Dedifferentiated amniotic fluid mesenchymal stem cell (primary cell): Measurements from ENCODE around the gene ENTREP1.
"Not testable (repeated sequence)": the region's sequence is repeated elsewhere in the genome, so short reads cannot be mapped to it uniquely, and the experiment has no call there.

Experiments
- DNase-seq: peaks from one replicate; pipeline ENCODE4 v3.0.0-alpha.2; 2016; ENCODE audit errors: extremely low spot score

ENTREP1 gene, protein sequence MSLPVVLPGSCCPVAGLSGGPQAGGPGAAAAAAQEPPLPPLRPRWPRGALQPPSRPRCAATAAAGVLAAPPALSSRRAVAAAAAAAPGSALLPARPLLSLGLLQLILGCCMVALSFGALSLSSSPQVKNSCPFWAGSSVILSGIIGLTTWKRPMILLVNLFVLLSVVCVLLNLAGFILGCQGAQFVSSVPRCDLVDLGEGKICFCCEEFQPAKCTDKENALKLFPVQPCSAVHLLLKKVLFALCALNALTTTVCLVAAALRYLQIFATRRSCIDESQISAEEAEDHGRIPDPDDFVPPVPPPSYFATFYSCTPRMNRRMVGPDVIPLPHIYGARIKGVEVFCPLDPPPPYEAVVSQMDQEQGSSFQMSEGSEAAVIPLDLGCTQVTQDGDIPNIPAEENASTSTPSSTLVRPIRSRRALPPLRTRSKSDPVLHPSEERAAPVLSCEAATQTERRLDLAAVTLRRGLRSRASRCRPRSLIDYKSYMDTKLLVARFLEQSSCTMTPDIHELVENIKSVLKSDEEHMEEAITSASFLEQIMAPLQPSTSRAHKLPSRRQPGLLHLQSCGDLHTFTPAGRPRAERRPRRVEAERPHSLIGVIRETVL

DNA sequence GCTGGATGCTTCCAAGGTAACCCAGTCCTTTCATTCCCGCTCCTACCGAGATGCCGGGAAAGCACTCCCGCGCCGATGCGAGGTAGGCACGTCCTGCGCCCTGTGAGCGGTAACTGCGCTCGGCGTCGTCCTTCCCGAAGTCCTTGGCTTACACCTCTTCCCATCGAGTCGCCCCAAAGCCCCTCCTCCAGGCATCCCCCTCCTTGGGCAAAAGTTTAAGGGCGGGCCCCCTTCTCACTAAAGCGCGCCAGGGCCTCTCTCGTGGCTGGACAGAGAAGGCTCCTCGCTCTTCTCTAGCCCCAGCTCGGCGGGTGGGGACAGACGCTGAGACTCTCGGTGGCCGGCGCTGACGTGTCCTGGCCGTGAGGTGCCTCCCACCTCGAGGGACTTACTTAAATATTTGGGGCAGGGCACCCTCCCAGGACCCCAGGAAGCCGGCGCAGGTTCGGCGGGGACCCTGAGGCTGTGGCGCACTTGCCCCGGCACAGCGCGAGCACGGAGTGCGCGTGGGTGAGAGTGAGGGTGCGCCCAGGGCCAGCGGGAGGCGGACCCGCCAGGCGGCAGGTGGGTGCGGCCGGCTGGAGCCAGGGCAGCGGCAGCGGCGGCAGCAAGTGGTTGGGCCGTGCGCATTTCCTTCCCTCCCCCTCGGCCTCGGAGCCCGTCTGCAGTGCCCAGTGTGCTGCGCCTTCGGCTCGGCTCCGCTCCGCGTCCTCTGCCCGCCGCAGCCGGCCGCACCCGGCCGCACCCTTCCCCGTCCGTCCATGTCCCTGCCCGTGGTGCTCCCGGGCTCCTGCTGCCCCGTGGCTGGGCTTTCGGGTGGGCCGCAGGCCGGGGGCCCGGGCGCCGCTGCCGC lies at the start of gene ENTREP1:
TSS of gene ENTREP1 (plus strand) at position 667 of the 853 bp plus-strand sequence. CDS start at position 762, 95 bp downstream.
- DNase-seq = no peak

DNA sequence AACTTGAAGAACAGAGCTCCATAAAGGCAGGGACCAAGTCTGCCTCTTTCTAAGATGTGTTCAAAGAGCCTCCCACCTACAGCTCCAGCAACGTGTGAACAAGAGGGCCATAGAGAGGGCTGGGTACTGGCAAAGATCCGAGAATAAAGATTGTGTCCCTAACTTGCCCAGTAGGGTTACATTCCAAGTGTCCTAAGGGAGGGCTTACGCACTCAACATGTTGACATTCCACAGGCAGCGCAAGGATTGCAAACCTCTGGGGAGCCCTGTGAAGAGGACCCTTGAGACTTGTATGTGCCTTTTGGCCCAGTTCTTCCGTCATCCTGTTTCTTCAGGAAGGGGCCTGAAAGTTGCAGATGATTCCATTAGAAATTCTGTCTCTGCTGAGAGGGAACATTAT lies 48.2 kb upstream of the ENTREP1 start:
- DNase-seq = no peak

DNA sequence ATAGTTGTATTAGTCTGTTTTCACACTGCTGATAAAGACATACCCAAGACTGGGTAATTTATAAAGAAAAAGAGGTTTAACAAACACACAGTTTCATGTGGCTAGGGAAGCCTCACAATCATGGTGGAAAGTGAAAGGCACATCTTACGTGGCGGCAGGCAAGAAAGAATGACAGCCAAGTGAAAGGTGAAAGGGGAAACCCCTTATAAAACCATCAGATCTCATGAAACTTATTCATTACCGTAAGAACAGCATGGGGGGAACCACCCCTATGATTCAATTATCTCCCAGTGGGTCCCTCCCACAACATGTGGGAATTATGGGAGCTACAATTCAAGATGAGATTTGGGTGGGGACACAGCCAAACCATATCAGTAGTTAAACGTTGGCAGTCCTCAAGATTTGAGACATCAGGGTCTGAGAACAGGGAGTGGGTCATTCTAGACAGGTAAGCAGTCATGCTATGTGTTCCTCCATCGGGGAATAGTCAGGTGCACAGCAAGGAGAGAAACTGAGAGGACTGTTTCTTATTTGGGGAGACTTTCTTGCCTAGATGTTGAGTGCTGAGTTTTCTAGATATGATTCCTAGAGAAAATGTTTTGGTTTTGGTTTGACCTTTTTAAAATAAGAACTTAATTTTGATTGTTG lies 45.8 kb upstream of the ENTREP1 start:
- DNase-seq = no peak

DNA sequence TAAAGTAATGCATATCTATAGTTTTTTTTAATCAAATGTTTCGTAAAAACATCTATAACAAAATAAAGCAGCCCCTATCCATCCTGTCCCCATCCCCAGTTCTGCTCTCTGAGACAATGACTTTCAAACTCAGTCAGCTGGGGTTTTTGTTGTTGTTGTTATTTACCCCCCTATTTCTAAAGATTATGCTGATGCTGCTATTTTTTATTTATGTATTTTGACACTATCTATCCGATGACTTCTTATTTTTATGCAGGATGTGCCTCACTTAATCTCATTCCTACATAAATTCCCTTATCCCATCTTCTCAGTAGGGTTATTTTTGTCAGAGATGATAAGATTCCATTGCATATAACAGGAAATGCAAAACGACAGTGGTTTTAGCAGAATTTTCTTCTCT lies 45.3 kb upstream of the ENTREP1 start:
- DNase-seq = no peak

DNA sequence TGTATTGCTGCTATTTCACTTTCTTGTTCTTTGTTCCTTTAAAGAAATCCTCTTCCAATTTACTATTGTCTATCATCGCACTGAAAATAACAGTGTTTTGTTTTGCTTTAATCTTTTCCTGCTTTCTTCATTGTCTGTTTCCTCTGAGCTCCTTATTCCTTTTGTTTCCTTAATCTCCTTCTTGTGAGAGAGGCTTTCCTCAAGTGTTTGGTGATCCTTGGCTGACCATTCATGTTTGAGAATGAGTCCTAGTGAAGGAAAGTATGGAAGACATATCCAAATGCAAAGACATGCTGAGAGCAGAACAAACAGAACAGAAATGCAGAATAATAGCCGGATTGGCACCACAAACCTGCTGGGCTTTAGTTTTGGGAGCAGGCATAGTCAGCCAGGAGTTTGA lies 42.0 kb upstream of the ENTREP1 start:
- no peak for DNase-seq

DNA sequence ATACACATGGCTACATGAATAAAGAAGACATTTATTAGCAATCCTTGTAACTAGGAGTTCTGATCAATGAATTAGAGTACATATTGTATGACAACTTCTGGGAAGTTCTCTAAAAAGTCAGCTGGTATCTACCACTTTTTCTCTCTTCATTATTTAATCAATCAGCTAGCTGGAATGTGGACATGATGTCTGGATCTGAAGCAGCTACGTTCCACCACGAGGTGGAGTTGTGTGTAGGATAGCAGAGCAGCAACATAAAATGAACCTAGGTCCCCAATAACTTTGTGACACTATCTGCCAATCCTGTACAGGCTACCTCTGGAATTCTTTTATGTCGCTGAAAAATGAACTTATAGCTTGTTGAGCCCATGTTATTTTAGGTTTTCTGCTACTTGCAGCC lies 32.9 kb upstream of the ENTREP1 start:
- DNase-seq = no peak

DNA sequence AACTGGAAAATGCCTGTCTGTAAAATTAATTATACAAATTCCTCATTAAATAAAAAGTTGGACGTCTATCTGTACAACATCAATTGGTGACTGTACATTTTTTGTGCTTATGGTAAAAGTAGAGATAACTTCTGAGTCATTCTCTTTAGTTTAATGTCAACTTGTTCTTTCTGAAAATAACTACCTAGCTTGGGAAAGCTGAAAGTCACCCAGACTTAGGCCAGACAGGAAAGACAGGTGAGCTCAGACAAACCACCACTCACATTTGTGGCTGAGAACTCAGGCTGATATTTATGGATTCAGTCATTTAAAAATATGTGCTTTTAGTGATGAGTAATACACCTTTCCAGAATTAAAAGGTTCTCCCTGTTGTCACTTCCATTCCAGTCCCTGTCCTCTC lies 31.9 kb upstream of the ENTREP1 start:
- DNase-seq = no peak

DNA sequence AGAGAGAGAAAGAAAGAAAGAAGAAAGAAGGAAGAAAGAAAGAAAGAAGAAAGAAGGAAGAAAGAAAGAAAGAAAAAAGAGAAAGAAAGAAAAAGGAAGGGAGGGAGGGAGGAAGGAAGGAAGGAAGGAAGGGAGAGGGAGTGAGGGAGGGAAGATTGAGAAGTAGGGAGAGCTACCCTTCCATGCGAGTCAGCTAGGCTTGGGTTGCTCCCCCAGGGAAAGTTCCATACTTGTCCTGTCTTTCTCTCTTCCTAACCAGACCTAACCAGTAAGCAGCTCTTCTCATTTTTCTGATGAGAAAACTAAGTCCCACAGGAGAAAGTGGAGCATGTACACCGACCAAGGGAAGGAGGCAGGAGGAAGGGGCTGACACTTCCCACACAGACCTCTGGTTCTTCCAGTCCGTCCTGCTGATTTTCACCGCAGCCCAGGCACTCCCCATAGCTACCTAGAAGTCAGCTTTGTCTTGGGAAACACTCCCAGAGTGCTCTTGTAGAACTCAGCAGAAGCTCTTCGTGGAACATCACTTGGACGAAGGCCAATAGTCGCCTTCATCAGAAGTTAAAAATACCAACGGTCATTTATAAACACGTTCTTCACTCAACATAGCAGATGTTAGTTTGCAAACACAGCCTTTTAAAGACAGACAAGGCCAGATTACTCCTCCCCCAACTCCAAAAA lies 29.0 kb upstream of the ENTREP1 start:
- no peak for DNase-seq

DNA sequence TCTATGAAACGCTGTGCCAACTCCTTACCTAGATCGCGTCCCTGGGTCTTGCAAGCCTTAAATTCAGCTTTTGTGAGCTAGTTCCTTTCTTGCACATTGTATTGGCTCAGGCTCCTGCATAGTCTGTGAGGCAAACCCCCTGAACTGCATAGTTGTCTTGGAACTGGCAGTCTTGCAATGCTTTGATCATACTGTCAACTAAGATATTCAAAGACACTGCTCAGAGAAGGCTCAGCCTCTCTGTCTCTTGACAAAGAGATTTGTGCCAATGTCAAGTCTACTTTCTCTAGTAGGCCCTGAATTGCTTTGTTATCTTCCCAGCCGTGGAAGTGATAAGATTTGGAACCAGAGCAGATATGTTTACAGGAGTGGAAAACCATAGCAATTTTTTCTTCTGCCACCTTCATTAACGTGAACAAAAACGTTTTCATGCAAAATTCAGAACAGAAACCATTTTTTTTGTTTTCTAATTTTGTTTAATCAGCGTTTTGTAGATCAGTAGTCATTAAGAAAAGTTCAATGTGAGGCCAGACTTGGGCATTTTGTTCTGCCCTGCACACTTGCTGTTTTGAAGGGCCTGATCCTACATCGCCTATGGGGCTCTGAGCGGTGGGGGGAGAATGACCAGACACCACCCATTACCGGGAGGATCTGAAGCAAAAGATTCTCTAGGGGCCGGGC lies 27.6 kb upstream of the ENTREP1 start:
- DNase-seq = no peak

DNA sequence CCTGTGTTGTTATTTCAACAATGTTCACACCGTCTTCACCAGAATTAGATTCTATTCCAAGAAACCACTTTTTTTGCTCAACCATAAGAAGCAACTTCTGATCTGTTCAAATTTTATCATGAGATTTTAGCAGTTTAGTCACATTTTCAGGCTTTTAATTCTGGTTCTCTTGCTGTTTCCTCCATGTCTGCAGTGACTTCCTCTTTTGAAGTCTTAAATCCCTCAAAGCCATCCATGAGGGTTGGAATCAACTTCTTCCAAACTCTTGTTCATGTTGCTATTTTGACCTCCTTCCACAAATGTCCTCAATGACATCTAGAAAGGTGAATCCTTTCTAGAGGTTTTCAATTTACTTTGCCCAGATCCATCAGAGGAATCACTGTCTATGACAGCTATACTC lies 25.7 kb upstream of the ENTREP1 start:
- no peak for DNase-seq

DNA sequence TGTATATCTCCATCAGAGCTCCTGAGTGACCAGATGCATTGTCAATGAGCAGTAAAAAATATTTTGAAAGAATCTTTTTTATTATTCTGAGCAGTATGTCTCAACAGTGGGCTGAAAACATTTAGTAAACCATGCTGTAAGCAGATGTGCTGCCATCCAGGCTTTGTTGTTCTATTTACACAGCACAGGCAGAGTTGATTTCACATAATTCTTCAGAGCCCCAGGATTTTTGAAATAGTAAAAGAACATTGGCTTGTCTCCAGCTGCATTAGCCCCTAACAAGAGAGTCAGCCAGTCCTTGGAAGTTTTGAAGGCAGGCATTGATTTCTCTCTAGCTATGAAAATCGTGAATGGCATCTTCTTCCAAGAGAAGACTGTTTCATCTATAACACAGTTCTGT lies 25.2 kb upstream of the ENTREP1 start:
- no peak for DNase-seq

DNA sequence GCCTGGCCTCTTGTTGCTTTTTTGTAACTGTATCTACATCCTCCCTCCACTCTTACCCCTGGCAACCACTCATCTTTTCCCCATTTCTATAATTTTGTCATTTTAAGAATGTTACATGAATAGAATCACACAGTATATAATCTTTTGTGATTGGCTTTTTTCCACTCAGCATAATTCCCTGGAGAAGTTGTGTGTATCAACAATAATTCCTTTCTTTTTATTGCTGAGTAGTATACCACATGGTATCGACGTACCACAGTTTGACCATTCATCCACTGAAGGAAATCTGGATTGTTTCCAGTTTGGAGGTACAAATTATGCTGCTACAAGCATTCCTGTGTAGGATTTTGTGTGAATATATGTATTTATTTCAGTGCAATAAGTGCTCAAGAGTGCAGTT lies 21.7 kb upstream of the ENTREP1 start:
- no peak for DNase-seq

DNA sequence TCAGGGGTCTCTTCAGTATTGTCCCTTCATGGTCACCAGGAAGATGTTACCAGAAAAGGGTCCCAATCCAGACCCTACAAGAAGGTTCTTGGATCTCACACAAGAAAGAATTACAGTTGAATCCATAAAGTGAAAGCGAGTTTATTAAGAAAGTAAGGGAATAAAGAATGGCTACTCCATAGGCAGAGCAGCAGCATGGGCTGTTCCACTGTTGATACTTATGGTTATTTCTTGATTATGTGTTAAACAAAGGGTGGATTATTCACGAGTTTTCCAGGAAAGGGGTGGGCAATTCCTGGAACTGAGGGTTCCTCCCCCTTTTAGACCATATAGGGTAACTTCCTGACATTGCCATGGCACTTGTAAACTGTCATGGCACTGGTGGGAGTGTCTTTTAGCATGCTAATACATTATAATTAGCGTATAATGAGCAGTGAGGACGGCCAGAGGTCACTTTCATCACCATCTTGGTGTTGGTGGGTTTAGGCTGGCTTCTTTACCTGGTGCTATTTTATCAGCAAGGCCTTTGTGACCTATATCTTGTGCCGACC lies 18.0 kb upstream of the ENTREP1 start:
- DNase-seq = not testable (repeated sequence)

DNA sequence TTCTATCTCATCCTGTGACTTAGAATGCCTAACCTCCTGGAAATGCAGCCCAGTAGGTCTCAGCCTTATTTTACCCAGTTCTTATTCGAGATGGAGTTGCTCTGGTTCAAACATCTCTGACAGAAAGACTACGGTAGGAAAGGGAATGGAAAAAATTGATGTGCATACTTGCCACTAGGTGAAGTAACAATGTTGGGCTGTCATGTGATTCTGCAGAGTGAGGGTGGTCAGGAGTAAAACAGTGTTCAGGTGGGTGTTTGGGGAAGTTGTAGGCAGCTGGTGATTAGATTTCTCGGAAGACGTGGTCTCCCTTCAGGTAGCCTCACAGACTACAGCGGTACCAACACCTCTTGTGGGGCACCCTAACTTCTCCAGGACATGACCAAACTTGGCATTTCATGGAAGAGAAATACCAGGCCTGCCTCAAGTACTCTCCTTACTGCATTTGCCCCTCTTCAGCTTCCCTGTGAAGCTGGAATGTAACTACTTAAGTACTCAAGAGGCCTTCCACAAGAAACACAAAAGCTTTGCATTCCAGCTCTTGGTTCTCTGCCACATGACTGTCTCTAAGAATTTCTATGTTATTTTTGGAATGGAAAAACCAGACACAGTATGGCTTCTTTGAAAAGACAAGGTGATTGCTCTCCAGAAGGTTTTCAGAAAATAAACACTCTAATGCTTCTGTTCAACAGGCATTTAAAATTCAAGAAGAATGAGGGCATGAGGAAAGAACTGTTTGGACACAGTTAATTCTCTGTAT lies 17.4 kb upstream of the ENTREP1 start:
- peak; percentile 63 for DNase-seq

DNA sequence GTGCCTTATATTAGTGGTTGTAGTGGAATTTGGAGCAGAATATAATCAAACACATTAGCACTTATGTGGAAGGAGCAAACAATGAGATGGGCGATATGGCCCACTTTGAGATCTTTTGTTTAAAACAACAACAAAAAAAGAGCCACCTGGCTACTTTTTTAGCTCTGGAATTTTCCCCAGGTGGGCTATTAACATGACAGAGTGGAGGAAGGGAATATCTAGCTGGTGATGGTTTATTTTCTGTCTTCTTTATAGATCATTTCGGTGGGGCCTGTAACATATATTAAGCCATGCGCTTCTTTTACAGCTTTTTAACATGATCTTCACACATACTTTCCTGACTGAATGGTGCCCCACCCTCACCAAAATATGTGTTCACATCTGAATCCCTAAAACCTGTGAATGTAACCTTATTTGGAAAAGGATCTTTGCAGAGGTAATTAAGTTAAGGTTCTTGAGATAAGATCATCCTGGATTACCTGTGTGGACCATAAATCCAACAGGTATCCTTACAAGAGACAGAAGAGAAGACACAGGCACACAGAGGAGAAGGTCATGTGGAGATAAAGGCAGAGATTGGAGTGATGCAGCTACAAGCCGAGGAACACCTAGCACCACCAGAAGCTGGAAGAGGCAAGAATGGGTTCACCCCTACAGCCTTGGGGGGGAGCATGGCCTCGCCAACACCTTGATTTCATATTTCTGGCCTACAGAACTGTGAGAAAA lies 16.6 kb upstream of the ENTREP1 start:
- DNase-seq = no peak

DNA sequence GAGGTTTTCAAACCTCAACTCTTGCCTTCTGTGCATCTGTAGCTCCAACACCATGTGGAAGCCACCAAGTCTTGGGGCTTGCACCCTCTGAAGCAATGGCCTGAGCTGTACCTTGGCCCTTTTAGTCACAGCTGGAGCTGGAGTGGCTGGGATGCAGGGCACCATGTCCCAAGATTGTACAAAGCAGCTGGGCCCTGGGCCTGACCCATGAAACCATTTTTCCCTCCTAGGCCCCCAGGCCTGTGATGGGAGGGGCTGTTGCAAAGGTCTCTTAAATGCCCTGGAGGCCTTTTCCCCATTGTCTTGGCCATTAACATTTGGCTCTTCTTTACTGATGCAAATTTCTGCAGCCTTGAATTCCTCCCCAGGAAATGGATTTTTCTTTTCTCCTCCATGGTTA lies 11.8 kb upstream of the ENTREP1 start:
- no peak for DNase-seq

DNA sequence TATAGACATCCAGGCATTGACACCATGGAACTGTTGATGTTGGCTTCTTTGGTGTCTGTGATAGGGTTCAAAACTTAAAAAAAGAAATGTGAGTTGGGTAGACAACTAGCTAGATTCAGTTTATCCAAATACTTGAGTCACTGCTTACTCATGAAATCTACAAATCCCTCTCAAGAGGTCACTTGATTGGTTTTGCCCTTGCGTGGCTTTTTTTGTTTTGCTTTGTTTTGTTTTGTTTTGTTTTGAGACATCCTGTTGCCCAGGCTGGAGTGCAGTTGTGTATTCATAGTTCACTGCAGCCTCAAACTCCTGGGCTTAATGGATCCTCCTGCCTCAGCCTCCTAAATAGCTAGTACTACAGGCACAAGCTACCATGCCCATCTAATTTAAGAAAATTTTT lies 10.5 kb upstream of the ENTREP1 start:
- DNase-seq = no peak

DNA sequence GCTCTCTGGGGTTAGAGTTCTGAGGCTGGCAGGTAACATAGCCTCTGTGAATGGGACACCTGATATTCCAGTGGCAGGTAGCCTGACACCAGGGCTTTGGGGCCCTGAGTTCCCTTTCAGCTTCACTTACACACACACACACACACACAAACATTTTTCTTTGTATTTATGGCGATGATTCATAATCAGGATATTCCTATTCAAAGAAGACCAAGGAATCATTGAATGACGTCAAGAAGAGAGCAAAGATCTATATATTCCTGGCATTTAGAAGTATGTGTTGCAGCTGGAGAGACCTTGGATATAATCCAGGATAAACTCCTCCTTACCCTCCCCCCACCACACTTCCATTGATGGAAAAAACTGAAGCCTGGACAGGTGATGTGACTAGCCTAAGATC lies 7.9 kb upstream of the ENTREP1 start:
- no peak for DNase-seq

DNA sequence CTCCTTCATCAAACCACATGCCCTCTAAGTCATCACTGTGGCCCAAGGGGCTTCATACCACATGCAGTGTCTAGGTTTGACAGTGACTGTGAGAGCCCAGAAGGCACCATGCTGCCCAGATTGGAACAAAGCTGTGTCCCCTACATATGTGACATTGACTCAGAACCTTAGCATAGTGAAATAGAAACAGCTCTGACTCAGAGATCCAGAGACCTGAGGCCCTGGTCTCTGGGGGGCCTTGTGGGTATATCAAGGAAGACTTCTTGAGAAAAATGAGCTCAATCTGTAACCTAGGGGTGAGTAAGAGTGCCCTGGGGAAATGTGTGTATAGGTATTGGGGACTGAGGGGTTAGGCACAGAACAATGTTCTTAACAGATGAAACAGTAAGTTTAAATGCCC lies 7.1 kb upstream of the ENTREP1 start:
- no peak for DNase-seq
